ENCODE data around the gene ATG101. TPM values are rescaled to one million over a fixed set of nuclear protein-coding genes. Genes with fewer than 3 reads are reported as not detected.

ATG101 gene
- total RNA-seq, 2 experiments from 2014 or later, result 25.2 to 28.8 TPM

DNA sequence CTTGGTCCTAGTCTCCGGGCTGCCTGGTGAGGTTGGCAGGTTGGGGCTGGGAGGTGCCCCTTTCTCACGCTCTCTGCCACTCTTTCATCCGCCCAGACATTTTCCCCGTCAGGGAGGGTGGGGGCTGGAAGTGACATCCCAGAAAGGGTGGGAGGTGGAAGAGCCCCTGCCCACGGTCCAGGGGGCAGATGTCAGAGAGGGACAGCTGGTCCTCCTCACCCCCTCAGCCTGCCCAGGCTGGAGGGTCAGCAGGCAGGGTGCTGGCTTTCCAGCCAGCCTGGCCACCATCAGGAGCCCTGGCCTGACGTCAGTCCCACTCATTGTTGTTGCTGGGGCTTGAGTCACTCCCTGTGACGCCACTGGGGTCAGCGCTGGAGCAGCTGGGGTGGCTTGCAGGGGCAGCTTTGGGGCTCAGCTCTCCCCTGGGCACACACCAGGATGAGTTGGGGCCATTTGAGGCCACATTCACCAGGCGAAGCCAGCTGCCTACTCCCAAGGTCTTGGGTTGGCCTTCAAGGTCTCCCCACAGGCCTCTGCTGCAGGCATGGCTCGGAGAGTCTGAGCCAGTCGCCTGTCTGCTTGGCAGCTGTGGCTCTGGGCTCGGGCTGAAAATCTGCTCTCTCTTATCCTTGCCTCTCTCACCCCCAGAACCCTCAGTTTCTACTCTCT lies 5.7 kb upstream of the ATG101 start:
- Mint-ChIP-seq H3K36me3 (no peaks in the 10 kb centered on the region), H3K4me1 (peaks cover 10% of the 10 kb centered on the region), H3K4me3 (no peak overlapping the region), H3K27ac (no peak overlapping the region), H3K9me3 (no peaks in the 10 kb centered on the region), H3K27me3 (peaks cover 7% of the 10 kb centered on the region)
- ATAC-seq (ENCODE audit: low read depth) (no peak), DNase-seq (no peak)
- POLR2A ChIA-PET, result no interaction called here

DNA sequence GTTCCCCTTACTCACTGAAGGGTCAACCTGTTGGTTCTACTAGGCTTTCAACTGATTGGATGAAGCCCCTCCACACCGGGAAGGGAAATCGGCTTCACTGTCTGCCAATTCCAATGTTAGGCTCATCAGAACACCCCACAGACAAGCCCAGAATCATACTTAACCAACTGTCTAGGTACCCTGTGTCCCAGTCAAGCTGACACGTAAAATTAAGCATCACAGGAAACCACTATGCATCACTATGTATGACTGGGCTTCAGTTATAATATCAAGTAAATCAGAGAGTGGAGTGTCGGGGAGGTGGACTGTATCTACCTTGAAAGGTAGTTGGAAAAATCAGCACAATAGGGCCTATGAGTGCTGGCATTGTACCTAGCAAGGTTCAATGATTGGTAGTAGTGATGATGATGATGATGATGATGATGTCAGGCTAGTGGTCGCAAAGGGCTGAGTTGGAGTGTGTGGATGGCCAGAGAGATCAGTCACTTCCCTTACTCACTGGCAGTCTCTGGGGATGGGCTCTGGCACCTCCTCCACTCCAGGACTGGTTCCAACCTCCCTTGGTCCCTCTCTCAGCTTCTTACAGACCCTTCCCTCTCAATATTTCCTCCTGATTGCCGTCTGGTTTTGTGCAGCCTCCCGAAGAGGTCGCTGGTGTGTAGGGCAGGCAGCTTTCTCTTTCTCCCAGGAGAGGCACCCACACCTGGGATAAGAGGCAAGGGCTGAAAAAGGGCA lies 3.3 kb upstream of the ATG101 start:
- peaks cover 4% of the 10 kb centered on the region for H3K36me3 Mint-ChIP-seq
- POLR2A ChIA-PET, result interaction anchor here (1.1 to 6.9 kb wide), 3 partner anchors 14 to 43 kb away, joined by 3 to 63 read pairs (median 3); partner anchors contain the start of gene NR4A1
- peak overlapping the region; percentile 36 for H3K27ac Mint-ChIP-seq
- DNase-seq (no peak), ATAC-seq (ENCODE audit: low read depth) (no peak)
- no peak overlapping the region for H3K4me3 Mint-ChIP-seq
- H3K9me3 Mint-ChIP-seq, result no peaks in the 10 kb centered on the region
- H3K27me3 Mint-ChIP-seq, result peaks cover 7% of the 10 kb centered on the region
- H3K4me1 Mint-ChIP-seq, result peaks cover 28% of the 10 kb centered on the region

DNA sequence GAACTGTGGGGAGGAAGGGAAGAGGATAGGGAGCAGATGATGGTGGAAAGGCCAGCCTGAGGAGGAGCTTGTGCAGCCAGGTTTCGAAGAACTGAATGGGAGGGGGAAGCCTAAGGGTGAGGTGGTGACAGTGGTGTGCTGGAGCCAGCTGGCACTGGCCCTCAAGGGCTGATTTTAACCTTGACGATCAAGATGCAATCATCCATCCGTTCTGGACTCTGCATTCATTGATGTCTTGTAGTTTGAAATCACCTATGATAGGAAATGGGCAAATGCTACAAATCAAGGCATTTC lies 2.8 kb upstream of the ATG101 start:
- Mint-ChIP-seq H3K36me3 (peaks cover 4% of the 10 kb centered on the region), H3K9me3 (no peaks in the 10 kb centered on the region), H3K4me3 (no peak overlapping the region), H3K4me1 (peaks cover 31% of the 10 kb centered on the region), H3K27ac (peak overlapping the region; percentile 36), H3K27me3 (peaks cover 7% of the 10 kb centered on the region)
- DNase-seq, result no peak
- POLR2A ChIA-PET, result interaction anchor here (1.1 to 6.9 kb wide), 3 partner anchors 15 to 44 kb away, joined by 3 to 63 read pairs (median 3); partner anchors contain the start of gene NR4A1
- no peak for ATAC-seq (ENCODE audit: low read depth)

DNA sequence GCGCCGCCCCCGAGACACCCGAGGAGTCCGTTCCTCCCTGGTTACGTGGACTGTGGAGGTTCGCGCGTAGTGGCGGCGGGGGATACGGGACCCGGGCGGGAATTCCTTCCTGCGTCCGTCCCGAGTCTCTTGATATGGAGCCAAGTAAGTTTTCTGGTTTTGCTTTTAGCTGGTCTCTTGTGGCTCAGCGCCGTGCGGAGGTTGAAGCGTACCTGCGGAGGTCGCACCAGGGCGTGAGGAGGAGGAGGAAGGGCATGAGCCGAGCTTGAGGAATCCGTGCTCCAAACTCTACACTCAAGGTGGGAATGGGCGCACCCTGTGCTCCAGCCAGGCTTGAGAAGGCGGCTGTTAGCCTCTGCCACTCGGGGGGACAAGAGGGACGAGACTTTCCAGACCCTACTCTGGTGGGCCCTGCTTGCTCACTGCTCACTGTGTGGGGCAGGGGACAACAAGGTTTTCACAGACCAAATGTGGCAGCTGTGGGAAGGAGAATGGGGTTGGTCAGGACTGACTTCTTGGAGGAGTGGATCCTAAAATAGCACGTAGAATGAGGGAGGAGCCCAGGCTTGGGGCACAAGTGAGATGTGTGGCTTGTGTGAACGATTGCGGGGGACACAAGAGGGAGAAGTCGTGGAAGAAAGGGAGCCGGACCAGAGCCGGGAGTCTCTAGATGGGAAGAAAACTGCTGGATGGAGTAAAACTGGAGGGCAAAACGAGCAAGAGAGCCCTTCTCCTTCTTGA lies 577 bp downstream of the ATG101 start:
- peak overlapping the region; percentile 94 for H3K4me3 Mint-ChIP-seq
- POLR2A ChIA-PET, result interaction anchor here (0.8 to 6.9 kb wide), 11 partner anchors 9 to 148 kb away, joined by 3 to 63 read pairs (median 6); partner anchors contain the start of genes NR4A1, SMIM41 and TAMALIN
- peak overlapping the region; percentile 99 for H3K27ac Mint-ChIP-seq
- H3K9me3 Mint-ChIP-seq, result no peaks in the 10 kb centered on the region
- DNase-seq (no peak), ATAC-seq (ENCODE audit: low read depth) (no peak)
- H3K36me3 Mint-ChIP-seq, result peaks cover 17% of the 10 kb centered on the region
- H3K4me1 Mint-ChIP-seq, result peaks cover 48% of the 10 kb centered on the region
- peaks cover 3% of the 10 kb centered on the region for H3K27me3 Mint-ChIP-seq

DNA sequence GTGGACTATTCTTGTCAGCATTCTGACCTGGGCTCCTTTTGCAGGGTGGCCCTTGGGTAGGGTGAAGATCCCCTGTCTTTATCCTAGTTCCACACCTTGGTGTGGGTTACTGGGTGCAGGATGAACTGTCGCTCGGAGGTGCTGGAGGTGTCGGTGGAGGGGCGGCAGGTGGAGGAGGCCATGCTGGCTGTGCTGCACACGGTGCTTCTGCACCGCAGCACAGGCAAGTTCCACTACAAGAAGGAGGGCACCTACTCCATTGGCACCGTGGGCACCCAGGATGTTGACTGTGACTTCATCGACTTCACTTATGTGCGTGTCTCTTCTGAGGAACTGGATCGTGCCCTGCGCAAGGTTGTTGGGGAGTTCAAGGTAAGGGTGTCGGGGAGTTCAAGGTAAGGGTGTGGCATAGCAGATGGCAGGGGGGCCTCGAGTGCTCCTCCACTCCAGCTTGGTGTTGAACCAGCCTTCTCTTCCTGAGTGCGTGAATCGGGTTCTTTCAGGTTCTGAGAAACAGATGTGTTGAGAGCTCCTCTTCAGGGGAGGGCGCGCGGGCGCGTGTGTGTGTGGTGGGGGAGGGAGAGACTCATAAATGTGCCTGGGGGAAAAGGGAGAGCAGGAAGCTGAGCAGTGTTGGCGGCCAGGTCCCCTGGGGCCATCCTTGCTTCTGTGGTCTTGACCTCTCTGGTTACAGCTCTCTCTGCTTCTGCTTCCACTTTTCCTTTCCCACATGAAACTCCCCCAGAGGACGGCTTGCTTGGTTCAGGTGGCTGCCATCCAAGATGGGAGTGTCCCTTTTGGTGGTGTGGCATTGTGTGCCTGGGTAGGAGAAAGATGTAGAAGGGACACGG lies 4.0 kb downstream of the ATG101 start:
- H3K9me3 Mint-ChIP-seq, result no peaks in the 10 kb centered on the region
- ATAC-seq (ENCODE audit: low read depth) (no peak), DNase-seq (no peak)
- peak overlapping the region; percentile 79 for H3K27ac Mint-ChIP-seq
- peak overlapping the region; percentile 60 for H3K4me3 Mint-ChIP-seq
- no peaks in the 10 kb centered on the region for H3K27me3 Mint-ChIP-seq
- H3K36me3 Mint-ChIP-seq, result peaks cover 26% of the 10 kb centered on the region
- peaks cover 40% of the 10 kb centered on the region for H3K4me1 Mint-ChIP-seq
- POLR2A ChIA-PET, result interaction anchor here (0.5 to 2.1 kb wide), 4 partner anchors 23 to 51 kb away, joined by 3 to 5 read pairs (median 4); partner anchors contain the start of gene NR4A1

DNA sequence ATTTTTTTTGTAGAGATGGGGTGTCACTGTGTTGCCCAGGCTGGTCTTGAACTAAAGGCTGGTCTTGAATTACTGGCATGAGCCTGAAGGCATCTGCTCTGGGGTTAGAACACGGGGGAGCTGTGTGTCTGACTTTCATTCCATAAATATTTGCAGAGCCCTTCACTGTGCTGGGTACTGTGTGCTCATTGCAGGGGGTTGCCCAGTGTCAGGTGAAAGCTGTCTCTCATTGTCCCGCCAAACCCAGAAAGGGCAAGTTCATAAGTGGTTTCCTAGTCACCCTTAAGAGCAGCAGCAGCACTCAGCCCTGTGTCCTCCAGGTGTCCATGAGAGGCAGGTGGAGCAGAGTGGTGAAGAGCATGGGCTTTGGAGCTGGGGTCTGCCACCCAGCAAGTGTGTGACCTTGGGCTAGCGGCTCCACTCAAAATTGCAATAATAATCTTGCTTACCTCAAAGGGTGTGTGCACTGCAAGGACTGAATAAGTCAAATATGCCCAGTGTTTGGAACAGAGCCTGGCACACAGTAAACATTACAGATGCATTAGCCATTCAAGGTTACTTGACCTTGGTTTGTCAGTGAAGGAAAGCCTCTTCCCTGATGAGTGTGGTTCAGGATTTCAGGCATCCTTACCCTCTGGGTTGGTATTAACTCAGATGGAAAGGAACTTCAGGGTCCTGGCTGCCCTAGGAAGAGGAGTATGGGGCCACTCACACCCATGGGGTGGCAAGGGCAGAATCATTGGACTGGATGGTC lies 5.4 kb downstream of the ATG101 start:
- Mint-ChIP-seq H3K36me3 (peaks cover 25% of the 10 kb centered on the region), H3K27me3 (no peaks in the 10 kb centered on the region), H3K27ac (no peak overlapping the region), H3K4me1 (peaks cover 33% of the 10 kb centered on the region), H3K9me3 (no peaks in the 10 kb centered on the region), H3K4me3 (no peak overlapping the region)
- ATAC-seq (ENCODE audit: low read depth) (no peak), DNase-seq (no peak)
- POLR2A ChIA-PET, result interaction anchor here (2.1 kb wide), 1 partner anchor 25 kb away, joined by 5 read pairs; the partner anchor contains the start of gene NR4A1

DNA sequence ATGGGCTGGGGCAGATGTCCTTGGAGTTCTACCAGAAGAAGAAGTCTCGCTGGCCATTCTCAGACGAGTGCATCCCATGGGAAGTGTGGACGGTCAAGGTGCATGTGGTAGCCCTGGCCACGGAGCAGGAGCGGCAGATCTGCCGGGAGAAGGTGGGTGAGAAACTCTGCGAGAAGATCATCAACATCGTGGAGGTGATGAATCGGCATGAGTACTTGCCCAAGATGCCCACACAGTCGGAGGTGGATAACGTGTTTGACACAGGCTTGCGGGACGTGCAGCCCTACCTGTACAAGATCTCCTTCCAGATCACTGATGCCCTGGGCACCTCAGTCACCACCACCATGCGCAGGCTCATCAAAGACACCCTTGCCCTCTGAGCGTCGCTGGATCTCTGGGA lies 7.0 kb downstream of the ATG101 start:
- H3K36me3 Mint-ChIP-seq, result peaks cover 22% of the 10 kb centered on the region
- H3K4me3 Mint-ChIP-seq, result no peak overlapping the region
- DNase-seq (no peak), ATAC-seq (ENCODE audit: low read depth) (no peak)
- POLR2A ChIA-PET, result no interaction called here
- H3K27ac Mint-ChIP-seq, result no peak overlapping the region
- H3K4me1 Mint-ChIP-seq, result peaks cover 21% of the 10 kb centered on the region
- no peaks in the 10 kb centered on the region for H3K27me3 Mint-ChIP-seq
- no peaks in the 10 kb centered on the region for H3K9me3 Mint-ChIP-seq

DNA sequence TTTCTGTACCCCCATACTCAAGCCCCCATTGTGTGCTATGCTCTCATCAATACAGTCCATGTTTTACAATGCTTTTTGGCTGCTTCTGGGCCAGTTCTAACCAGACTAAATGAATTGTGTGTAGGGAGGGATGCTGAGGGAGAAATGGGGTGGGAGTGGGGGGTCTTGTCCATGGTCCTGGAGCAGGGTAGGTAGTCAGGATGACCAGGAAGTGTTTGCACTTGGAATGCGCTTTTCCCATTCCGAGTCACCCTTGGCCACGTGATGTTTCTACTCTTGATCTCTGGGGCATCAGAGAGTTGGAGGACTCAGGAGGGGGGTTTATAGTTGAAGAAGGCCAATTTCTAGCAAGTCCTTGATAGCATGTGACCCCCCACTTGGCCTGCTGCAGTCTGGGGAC lies 8.5 kb downstream of the ATG101 start:
- Mint-ChIP-seq H3K27ac (no peak overlapping the region), H3K4me1 (peaks cover 11% of the 10 kb centered on the region), H3K4me3 (no peak overlapping the region), H3K36me3 (peaks cover 17% of the 10 kb centered on the region), H3K27me3 (no peaks in the 10 kb centered on the region), H3K9me3 (no peaks in the 10 kb centered on the region)
- ATAC-seq (ENCODE audit: low read depth), result no peak
- no peak for DNase-seq
- POLR2A ChIA-PET, result interaction anchor here (0.7 to 1.1 kb wide), 2 partner anchors 27 to 53 kb away, joined by 4 to 5 read pairs; partner anchors contain the start of gene NR4A1

DNA sequence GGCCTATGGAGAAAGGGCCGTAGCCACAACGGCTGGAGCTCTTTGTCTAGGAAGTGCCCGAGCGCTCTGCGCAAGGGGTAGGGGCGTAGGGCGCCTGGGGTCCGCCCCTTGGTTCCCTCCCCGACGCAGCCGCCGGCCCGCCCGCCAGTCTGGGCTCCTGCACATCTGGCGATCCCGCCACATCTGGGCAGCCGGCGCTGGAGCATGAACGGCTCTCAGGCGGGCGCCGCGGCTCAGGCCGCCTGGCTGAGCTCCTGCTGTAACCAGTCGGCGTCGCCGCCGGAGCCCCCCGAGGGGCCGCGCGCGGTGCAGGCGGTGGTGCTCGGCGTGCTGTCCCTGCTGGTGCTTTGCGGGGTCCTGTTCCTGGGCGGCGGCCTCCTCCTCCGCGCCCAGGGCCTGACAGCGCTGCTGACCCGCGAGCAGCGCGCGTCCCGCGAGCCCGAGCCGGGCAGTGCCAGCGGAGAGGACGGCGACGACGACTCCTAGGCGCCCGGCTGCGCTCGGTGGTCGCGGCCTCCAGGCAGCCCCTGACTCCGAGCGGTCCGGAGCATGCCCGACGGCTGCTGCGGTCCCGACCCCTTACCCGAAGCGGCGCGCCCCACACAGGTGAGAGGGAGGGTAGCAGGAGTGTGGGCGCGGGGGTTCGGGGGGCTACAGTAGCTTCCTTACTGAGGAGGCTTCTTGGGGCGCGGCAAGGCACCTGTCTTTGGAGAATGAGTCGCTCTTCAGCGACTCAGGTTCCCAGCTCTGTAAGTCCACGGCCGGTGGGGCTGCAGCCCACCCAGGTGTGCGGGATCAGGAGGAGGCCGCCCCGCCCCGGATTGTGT lies 10.0 kb downstream of the ATG101 start, which contains the start of gene SMIM41:
SMIM41 (plus strand) TSS at position 129 of the 827 bp plus-strand sequence; CDS start at position 205, 76 bp downstream.
- Mint-ChIP-seq H3K4me1 (peaks cover 6% of the 10 kb centered on the region), H3K4me3 (no peak within 1 kb of the TSS), H3K36me3 (peaks cover 9% of the 10 kb centered on the region), H3K9me3 (no peaks in the 10 kb centered on the region), H3K27me3 (no peaks in the 10 kb centered on the region), H3K27ac (no peak within 1 kb of the TSS)
- ATAC-seq (ENCODE audit: low read depth) (no peak), DNase-seq (no peak)
- POLR2A ChIA-PET, result interaction anchor here (0.8 kb wide), 1 partner anchor 10 kb away, joined by 3 read pairs; the partner anchor contains the start of gene ATG101

DNA sequence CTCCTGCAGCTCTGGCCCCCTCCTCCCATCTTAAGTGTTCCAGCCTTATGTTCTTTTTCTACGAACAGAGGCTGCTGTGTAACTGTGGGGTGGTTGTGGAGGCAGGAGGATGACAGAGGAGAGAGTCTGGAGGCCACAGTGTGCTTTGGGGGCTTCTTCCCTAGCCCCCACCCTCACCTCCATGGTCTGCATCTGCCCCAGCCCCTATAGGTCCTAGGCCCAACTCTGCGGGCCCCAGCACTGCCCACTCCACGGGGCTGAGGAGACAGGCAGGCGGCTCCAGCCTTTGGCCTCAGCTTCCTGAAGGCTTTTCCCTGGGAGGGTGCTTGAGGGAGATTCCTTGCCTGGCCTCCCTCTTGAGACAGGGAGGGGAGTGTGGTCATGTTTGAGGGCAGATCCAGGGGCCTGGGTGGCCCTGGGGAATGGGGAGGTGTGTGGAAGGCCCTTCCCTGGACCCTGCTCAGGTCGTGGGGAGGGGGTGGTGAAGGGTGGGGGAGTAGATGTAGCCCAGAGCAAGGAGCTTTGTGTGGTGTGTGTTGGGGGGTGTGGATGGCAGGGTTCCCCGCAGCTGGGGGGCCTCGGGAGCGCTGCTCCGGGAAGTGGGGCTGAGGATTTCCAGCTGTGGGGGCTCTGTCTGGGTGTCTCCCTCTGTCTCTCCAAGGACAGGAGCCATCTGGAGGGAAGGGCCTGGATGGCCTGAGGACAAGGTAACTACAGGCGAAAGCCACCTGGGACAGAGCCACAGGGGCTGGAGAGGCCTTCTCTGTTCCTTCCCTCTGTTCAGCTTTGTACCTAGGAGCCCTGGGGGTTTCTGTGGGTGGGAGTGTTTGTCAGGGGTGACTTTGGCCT lies 10.8 kb downstream of the ATG101 start:
- Mint-ChIP-seq H3K27me3 (no peaks in the 10 kb centered on the region), H3K4me1 (peaks cover 6% of the 10 kb centered on the region), H3K4me3 (no peak overlapping the region), H3K27ac (no peak overlapping the region), H3K9me3 (no peaks in the 10 kb centered on the region), H3K36me3 (peaks cover 9% of the 10 kb centered on the region)
- ATAC-seq (ENCODE audit: low read depth) (no peak), DNase-seq (no peak)
- POLR2A ChIA-PET, result interaction anchor here (1.2 to 4.8 kb wide), 2 partner anchors 18 to 55 kb away, joined by 3 to 30 read pairs; no protein-coding TSS in a partner anchor
